NCI-H446 treated with DMSO at 0.1 percent for 48 hours (cell line): ENCODE data around the gene FAAP100.

Experiments used
- DNase-seq: peaks from one replicate; lab custom pipeline; 2025; lab: John Stamatoyannopoulos, UW

Gene FAAP100

DNA sequence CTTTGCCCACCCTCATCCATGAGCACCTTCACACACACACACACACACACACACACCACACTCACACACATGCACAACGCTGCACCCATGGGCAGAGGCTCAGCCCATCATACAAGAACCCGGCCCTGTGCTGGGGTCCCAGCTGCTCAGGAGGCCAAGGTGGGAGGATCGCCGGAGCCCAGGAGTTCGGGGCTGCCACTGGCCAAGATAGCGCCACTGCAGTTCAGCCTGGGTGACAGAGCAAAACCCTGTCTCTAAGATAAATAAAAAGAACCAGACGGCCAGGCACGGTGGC is 27.3 kb downstream of the FAAP100 start:
- no peak for DNase-seq

DNA sequence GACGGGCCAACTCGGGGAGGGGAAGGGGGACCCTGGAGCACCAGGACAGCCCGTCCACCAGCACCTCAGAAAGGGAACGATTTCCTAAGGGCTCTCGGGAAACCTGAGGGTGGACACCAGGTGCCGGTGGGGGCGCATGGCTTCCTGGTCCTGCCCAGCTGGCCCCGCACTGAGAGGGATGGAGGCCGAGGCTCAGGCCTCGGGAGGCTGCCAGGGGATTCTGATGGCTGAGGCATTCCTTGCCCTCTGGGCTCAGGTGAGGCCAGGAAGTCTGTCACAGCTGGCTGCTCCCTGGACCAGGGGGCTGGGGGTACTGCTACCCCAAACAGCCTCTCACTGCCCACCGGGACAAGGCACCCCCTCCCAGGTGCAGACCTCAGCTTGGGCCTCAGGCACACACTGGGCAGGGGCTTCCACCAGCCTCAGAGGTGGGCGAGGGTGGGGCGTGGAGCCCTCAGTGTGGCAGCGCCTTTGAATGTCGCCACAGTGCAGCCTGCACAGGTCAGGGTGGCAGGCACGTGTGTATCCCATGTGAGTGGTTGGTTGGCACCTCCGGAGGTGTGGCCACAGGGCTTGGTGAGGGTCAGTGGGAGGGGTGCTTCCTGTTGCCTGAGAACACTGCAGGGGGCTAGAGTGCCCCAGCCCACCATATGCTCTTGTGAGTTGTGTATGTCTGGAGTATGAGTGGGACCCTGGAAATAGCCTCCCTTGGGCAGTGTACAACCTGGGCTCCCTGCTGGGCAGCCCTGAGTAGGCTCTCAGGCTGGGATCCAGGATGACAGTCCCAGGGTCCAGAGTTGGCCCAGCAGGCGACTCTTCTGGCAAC is 27.9 kb downstream of the FAAP100 start:
- no peak for DNase-seq

DNA sequence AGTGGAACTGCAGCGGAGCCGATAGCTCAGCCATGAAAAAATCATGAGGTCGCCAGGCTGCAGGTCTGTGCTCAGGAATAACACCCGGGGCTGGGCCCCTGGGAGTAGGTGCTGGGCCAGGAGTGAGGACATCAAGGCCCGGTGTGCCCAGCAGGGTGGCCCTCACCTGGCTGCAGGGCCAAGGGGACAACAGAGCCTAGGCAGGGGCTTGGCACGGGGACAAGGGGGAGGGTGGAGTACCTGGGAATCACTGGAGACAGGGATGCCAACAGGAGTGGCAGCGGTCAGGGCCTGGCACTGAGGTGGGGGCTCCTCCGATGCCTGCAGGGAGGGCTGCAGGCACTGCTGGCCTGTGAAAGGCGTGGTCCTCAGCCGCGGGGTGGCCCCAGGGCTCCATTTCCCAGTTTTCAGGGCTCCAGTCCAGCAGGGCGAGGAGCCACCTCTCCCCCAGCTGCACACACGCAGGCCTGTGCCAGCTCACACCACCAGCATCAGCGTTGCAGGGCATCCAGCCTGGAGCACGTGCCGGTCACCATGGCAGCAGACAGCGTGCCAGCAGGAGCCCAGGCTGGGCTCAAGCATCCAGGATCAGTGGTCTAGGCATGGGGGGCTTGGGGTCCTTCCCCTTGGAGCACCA is 28.6 kb downstream of the FAAP100 start:
- DNase-seq, result peak; percentile 86

DNA sequence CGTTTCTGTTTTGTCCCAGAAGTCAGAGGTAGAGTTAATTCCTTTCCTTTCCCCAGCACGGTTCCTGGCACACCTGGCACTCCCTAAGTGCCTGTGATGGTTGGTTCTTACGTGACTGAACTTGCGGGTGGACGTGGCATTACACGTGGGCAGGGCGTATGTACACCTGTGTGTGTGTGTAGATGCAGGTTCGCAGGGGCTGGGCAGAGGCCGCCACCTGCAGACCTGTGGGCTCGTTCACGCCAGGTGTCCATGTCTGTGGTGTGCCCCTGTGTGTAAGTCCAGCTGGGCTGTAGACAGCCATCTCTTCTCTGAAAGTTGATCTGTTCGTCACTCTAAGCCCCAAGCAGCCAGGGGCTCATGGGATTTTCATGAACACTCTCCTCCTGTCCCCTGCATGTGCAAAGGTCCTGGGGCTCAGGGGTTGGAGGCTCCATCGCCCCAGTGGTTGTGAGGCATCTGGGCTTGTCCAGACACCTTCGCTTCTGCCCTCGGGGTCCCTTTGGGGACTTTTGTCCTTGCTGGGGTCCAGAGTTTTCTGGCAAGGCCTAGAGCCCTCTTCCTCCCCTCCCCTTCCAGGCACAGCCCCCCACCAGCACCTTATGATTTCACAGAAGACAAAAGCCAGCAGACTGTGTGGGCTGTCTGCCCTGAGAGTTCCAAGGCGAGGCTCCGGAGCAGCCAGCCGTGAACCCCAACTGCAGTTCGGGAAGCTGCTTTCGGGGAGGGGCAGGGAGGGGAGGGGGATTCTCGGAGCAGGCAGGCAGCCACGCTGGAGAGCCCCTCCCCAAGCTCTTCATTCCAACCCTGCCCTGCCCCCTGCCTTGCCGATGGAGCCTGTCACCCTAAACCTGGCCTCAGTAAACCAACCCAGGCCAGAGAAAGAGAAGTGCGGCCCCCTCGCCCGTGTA is 29.4 kb downstream of the FAAP100 start:
- peak; percentile 24 for DNase-seq

DNA sequence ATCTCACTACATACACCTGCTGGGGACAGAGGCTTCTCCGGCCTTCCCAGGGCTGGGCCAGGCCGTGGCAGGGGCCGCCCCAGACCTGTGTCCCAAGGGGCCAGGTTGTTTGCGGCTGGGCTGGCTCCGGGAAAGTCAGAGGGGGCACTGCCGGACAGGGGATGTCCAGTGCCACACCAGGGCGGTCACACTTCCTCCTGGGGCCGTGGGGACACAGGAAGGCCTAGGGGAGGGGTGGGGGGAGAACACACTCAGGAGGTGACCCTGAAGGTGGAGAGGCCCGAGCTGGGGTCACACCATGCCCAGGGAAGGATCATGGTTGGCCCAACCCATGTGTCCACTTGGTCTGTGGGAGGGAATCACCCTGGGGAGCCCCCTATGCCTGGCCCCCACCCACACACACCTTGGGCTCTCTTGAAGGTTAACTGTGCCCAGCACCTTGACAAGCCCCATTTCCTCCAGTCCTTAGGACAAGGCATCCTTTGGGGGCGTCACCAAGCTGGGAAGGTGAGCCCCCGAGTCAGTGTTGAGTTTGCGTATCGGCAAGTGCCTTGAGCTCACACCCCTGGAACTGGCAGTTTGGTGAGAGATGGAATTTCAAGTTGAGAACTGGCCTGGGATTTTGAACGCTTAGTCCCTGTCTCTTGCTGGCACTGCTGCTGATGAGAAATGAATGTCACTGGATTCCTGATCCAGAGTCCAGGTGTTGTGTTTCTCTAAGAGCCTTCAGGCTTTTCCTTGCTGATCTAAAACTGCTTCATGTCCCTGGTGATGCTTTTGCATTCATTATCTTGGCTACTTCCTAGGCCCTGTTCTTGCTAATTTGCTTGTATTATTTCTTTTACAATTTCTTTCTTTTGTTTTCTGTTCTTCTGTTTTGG is 31.9 kb downstream of the FAAP100 start:
- no peak for DNase-seq

DNA sequence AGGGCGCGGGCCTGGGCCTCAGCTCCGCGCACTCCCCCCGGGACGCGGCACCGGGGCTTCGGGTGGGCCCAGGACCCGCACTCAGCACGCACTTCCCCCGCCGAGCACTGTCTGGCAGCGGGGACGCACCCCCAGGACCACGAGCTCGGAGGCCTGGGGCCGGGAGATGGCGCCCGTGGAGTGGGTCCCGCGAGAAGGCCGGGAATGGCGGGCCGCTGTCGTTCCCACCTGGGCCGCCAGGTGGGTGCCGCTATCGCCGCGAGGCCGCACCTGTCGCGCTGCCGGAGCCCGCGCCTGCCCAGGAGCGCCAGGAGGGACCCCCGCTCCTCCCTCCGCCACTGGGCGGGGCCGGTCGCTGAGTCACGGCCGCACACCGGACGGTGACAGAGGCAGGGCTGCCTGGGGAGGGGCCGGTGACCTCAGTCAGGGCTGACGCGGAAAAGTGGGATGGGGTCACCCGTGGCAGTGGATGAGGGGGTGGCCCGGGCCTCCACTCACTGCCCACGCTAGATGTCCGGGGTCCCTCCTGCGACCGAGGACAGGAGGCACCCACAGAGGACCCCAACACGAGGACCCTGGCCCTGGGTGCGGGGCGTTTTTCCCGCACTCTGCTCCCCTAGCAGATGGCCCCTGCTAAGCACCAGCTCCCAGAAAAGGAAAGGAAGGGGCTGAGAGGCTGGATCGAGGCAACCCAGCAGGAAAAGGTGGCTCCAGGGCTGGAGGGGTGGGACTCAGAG is 32.7 kb downstream of the FAAP100 start:
- no peak for DNase-seq

DNA sequence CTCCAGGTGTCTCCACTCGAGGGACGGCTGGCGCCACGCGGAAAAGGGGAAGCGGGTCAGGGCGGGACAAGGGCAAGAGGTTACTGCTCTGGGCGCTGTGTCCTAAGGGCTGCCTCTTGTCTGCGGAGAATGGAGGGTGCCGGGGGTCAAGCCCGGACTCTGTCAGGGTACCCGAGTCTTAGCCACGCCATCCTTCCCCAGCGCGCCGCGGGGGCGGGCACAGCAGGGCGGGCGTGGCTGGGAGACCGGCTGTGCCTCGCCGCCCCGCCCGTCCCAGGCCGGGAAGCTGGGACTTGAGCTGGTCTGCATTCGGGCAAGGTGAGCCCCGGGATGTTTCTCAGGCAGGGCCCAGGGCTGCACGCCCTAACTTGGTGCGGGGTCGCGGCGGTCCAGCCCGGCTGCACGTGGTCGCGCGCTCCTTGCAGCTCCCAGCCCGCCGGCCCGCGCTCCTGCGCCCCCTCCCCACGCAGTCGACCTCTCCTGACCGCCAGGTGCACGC is 33.3 kb downstream of the FAAP100 start:
- no peak for DNase-seq

DNA sequence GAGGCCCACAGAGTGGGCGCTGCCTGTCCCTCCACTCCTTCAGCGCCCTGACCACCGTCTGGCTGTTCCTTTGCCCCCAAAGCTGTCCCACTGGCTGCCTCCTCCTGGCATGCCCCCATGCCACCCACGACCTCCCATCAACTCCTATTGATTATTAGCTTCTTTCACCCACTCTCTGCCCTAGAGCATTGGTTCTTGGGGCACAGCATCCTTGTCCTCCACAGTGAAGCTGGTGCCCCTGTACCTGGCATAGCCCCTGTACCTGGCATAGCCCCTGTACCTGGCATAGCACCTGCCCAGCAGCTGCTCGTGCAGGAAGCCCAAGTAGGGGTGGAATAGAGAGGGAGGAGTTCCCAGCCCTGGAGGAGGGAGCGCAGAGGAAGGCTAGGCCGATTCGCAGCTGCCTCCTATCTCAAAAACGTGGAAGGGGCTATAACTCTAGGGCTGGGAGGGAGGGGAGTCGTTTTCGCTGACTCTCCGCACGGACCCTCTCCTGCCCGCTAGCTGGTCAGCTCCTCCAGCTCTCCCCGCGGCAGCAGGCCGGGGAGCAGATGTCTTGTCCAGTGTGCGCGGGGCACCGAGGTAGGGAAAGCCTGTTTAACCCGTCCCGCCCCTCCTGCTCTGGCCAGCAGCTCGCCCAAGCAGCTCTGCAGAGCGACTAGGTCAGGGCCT is 33.9 kb downstream of the FAAP100 start:
- DNase-seq, result no peak

DNA sequence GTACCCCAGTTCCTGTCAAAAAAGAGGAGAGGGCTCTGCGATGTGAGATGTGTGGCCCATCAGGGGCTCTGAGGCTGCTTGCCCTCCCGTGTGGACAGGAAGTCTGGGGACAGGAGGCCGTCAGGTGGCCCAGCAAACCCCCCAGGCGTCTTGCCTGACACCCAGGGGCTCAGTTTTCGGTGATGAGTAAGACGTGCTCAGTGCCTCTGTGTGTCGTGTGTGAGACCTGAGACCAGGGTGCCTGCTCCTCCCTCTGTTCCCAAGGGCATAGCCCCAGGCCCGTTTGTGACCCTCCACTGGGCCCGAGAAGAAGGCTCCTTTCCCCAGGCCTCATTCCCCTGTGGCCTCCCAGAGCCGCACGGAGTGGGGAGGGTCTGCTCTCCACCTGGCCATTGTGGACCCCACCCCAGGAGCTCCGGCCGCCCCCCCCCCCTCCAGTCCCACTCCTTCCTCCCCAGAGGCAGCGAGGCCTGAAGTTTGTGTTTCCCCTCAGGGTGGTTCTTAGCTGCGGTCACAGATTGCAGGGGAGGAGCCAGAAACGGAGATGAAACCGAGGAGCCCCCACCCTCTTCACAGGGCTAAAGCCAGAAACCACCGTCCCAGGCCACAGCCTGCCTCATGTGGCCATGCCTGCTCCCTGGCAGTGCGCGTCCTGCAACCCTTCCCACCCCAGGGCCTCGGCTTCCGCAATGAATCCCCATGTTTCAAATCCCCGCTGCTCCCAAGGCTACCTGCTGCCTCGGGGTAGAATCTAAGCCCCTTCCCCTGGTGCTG is 34.6 kb downstream of the FAAP100 start:
- no peak for DNase-seq

DNA sequence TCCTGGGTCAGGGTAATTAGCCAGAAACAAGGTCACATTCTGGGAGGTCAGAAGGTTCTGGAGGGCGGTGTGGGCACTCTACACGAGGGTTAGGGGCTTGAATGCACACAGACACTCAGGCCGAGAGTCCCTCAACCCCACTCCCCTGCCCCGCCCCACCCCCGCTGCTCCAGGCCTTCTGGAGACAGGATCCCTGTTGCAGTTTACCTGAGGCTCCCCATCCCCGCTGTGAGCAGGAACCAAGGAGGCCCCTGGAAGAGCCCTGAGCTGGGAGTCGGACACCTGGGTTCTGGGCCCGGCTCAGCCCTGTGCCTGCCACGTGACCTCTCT is 35.2 kb downstream of the FAAP100 start:
- DNase-seq, result no peak

DNA sequence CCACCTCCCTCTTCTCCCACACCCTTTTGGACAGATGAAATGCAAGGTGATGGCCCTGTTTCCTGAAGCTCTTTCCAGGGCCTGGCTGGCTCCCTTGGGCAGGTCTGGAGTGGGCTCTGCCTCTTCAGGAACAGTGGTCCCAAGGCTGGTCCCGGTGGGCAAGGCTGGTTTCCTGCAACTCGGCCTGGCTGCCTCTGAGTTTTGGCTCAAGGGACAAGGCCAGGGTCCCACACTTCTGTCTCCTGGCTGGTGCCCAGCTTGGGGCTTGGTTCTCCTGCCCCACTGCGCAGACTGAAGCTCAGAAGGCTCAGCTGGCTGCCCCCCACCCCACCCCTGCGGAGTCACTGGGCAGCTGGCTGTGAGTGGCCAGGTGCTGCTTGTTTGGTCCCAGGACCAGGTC is 35.7 kb downstream of the FAAP100 start:
- DNase-seq, result no peak

DNA sequence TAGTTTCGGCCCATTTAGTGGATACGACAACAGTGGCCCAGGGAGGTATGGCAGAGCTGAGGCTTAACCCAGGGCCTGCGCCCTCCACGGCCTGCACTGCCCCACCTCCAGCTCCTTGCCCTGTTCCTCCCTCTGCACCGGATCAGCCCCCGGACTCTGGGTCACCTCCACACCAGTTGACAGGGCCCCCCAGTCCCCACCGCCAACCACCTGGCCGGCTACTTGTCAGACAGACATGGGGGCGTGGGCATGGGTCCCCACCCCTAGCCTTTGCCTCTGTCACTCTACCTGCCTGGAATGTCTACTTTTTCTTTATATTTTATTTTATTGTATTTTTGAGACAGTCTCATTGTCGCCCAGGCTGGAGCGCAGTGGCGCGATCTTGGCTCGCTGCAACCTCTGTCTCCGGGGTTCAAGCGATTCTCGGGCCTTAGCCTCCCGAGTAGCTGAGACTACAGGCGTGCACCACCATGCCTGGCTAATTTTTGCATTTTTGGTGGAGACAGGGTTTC is 36.6 kb downstream of the FAAP100 start:
- DNase-seq, result no peak

DNA sequence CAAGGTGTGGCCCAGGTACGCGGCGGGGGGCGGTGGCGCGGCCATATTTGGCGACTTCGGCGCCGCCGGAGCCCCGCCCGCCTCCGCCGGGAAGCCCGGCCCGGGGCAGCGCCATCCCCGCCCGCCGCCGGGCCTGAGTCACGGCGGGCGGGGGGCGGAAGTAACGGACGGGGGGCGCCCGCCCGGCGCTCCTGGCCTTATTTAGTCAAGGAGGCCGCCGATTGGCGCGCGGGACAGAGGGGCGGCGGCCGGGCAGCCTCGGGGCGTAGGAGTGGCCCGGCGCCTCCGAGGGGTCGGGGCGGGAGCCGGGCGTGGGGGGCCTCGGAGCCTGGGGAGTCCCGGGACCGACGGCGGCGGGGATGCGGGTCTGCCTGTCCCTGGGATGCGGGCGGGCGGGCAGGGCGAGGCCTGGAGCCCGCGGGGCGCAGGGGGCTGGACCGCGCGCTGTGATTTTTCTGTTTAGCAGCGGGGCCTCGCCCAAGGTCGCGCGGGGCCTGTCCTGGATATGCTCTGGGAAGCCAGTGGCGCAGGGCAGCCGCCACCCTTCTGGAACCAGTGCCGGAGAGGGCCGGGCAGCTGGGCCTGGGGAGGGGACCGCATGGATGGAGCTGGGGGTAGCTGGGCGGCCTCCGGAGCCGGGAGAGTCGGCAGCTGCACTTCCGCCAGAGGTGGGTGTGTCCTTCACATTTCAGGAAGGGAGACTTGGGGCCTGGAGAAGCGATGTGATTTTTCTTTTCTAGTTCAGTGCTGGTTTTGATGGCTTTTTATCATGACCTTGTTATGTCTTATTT is 37.2 kb downstream of the FAAP100 start:
- DNase-seq, result no peak

DNA sequence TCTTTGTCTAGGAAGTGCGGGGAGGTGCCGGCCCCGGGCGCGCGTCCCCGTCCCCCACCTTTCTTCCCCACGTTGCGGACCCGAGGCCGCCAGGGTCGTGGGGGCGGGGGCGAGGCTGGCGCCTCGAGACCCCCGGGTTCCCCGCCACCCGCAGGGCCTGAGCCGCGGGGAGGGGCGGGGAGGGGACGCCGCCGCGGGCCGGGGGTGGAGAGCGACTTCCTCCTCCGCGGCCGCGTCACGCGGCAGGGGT is 37.7 kb downstream of the FAAP100 start:
- no peak for DNase-seq

DNA sequence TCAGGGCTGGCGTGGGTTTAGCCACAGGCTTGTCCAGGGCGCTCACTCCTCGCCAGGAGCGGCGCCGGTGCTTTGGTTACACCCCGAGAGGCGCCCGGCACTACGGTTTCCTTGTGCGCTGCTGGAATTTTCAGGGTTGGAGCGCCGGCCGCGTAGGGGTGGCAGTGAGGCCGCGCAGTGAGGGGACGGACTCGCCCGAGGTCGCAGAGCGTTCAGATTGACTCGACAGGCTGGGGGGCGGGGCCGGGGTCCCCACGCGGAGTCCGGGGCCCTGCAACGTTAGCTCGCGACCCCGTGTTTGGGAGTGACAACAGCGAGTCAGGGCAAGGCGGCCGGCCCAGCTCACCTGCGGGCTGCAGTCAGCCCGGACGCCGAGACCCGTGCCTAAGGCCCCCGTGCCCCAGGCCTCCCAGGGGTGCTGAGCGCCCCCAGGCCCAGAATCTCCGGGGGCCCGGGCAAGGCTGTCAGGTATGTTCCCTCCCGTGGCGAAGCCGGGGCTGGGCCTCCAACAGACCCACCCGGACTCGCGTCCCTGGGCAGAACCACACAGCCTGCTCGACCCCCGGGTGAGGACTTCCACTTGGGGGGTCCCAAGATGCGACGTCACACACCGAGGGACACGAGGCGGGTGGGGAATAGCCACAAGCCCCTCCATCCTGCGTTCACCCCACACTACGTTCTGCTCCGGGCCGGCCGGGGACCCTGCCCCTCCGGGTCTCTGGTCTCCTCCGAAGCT is 38.2 kb downstream of the FAAP100 start:
- no peak for DNase-seq

DNA sequence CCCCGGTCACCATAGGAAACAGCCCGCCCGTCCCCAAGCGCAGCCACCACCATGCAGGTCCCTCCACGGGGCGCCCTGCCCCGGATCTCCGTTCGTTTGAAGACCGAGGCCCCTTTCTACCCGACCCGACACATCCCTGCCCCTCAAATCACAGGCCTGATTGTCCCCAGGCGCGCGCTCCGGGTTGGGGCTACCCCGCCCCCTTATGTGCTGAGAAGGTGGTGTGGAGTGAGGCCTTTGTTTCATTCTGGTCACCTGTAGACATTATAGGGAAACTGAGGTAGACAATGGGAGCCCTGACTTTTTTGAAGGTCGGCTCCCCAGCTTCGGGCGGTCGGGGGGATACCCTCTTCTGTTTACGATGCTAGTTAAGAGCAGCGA is 38.8 kb downstream of the FAAP100 start:
- DNase-seq, result no peak

DNA sequence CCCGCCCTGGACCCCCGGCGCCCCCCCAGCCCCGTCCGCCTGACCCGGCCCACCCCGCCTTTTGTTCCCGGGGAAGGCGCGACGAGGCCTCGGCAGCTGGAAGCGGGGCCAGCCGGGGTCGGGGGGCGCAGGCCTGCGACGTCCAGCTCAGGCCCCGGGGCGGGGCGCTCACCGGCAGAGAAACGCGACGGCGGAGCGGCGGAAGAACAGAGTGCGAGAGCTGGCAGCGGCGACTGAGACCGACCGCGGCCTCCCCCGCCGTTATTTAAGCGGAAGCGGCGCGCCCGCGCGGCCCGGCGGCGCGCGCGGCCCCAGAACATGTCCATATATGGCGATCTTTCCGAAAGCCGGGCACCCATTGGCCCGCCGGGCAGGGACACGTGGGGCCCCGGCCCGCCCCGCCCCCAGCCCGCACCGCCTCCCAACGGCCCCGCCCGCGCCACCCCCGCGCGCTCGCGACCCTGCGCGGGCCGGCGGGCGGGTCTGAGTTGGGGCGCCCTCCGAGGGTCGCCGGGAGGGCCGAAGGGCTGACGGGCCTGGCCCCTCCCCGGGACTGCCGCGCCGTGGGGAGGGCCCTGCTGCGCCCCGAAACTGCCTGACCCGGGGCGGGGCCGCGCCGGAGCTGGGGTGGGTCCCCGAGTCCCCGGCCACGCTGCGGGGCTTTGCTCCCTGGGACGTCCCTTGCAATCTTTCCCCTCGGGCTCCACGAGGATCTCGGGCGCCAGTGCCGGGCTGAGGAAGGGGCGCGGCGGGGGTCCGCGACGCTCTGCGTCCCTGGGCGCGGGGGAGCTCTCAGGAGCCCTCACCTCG is 39.4 kb downstream of the FAAP100 start, which contains the start of gene ACTG1:
TSS of gene ACTG1 (minus strand) at position 238 of the 810 bp plus-strand sequence. CDS start 445 bp downstream, outside the sequence.
- peak; percentile 86 for DNase-seq
